Adrenal gland (tissue), 5 donors: Measurements from ENCODE around the gene MRPL21.

Experiments used
- POLR2A ChIP-seq, 2 donors: fragments of 450-650 bp; IDR thresholded peaks; one replicate each; pipeline ENCODE4 v1.6.1; 2017; ENCODE audit warnings: antibody characterized with exemption in 2 of 2, mild to moderate bottlenecking in 2 of 2, moderate library complexity in 1 of 2
- TF ChIP-seq, protein P1 (sequence below), 6 experiments: fragments of 450-650 bp in 4 of 6; fragments of 200-600 bp in 2 of 6; sonication (generic) in 1 of 6; IDR thresholded peaks; 1 replicate in 5 of 6; 2 replicates in 1 of 6; pipeline versions ENCODE4 v1.5.1 to v1.8.0; 2016 to 2021; ENCODE audit warnings: antibody characterized with exemption in 6 of 6, mild to moderate bottlenecking in 2 of 6, moderate library complexity in 1 of 6
- donor health status: DM: no; HTN: no; CAD: no.

DNA sequence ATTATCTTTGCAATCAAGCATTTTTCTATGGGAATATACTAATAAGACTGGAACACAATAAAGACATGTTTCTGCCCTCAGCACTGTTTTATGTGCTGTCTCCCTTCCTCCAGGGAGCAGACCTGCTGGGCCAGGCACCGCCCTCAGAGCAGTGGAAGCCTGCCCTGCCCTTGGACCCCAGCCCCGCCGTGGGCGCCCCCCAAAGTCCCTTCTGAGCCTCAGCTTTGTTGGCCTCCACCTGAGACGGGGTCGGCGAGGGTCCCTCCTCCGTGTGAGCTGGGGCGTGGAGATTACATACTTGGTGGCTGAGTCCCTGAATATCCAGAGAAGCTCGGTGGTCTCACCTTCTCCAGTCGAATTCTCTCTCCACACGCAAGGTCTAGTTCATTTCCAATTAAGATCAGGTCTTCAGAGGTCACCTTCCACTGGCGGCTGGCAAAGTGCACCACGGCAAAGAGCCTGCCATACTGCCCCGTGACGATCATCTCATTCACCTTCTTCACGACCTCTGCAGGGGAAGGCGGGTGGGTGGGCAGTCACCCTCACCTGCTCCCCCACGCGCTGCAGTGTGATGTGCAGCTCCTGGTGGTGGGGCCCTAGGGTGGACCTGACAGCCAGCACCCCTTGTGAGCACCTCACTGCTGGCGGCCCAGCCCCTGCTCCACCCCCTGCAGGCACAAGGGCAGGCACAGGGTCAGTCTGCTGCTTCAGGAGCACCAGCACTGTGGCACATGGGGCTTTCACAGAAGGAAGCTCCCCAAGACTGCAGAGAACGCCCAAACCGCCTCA is 7.3 kb downstream of the MRPL21 start:
- TF ChIP-seq, protein P1, sequence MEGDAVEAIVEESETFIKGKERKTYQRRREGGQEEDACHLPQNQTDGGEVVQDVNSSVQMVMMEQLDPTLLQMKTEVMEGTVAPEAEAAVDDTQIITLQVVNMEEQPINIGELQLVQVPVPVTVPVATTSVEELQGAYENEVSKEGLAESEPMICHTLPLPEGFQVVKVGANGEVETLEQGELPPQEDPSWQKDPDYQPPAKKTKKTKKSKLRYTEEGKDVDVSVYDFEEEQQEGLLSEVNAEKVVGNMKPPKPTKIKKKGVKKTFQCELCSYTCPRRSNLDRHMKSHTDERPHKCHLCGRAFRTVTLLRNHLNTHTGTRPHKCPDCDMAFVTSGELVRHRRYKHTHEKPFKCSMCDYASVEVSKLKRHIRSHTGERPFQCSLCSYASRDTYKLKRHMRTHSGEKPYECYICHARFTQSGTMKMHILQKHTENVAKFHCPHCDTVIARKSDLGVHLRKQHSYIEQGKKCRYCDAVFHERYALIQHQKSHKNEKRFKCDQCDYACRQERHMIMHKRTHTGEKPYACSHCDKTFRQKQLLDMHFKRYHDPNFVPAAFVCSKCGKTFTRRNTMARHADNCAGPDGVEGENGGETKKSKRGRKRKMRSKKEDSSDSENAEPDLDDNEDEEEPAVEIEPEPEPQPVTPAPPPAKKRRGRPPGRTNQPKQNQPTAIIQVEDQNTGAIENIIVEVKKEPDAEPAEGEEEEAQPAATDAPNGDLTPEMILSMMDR (IDR thresholded peaks at IDR 0.05) = no peak
- no peak for TF ChIP-seq POLR2A (IDR thresholded peaks at IDR 0.05)
